Measurements from ENCODE around the gene ATP5MC3.
A peak's percentile ranks its signal among the peaks of the same experiment; 100 is the strongest.

The ATP5MC3 gene

DNA sequence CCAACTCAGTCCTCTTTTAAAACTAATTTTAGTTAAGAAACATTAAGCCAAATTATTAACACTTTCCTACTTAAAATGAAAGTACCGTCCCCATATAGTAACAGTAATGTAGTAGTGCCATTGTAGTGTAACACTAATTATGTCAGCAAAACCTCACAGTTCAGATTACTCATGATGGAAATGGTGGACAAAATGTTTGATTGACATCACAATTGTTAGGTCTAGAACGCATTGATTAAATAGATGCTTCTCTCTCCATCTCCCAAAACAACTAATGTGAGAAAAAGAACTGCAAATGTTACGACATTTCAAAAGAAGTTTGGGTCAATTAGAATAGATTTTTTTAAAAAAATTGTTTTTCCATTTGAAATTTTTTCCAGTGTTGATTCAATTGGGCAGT, 12.3 kb downstream of the ATP5MC3 start:
- peak overlapping the region; percentile 70 for H3K27ac ChIP-seq
- no peak for DNase-seq (ENCODE audit: low read depth, low spot score)

DNA sequence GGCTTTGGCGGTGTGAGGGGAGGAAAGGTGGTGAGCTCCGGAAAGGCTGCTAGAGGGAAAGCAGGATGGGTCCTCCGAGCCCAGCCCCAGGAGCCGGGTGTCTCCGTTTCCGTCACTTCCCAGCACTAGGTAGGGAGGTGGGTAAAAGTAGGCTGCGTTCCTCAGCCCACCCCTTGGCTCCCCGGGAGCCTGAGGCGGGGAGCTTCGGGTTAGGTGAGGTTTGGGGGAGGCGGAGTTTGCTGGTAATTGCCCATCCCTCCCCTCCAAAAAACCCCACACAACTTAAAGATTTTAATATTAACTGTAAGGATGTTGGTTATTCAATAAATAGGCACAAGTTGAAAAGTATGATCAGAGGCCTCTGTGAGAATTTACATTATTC, 13.0 kb downstream of the ATP5MC3 start:
- peak overlapping the region; percentile 70 for H3K27ac ChIP-seq
- DNase-seq (ENCODE audit: low read depth, low spot score) = no peak

DNA sequence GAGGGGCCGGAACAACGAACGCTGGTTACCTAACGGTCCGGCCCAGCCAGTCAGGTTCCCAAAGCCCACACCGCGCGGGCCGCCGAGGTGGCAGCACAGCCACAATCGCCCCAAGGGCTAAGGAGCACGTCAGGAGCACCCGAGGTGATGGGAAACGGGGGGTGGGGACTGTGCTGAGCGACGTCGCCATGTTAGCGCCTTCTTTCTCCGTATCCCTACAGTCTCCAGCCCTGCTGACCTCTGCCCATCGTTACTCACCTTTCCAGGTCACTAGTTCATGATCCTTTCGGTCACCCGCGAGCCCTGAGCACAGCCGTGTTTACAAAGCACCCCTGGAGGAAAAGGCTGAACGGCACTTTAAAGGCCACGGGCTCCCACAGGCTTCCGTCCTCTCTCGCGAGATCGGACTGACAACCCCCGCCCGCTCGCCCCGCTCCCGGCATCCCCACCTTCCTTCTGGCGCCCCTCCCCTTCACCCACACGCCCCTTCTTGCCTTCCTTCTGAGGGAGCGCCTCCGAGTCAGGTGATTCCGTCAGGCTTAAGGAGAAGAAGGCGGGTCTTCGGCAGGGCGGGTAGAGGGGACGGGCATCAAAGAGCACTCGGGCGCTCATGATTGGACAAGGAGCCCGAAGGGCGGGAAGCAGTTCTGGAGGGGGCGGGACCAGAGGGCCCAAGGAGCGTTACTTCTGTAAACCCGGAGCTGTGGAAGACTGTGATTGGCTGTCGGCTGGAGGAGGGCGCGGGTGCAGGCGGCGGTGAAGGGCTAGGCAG, 13.5 kb downstream of the ATP5MC3 start, which contains the start of gene ATF2:
Gene ATF2 (minus strand): TSS at position 412 of the 772 bp plus-strand sequence. CDS start 31,760 bp downstream, outside the sequence.
- peak within 1 kb of the TSS; percentile 70 for H3K27ac ChIP-seq
- peak; percentile 99 for DNase-seq (ENCODE audit: low read depth, low spot score)

DNA sequence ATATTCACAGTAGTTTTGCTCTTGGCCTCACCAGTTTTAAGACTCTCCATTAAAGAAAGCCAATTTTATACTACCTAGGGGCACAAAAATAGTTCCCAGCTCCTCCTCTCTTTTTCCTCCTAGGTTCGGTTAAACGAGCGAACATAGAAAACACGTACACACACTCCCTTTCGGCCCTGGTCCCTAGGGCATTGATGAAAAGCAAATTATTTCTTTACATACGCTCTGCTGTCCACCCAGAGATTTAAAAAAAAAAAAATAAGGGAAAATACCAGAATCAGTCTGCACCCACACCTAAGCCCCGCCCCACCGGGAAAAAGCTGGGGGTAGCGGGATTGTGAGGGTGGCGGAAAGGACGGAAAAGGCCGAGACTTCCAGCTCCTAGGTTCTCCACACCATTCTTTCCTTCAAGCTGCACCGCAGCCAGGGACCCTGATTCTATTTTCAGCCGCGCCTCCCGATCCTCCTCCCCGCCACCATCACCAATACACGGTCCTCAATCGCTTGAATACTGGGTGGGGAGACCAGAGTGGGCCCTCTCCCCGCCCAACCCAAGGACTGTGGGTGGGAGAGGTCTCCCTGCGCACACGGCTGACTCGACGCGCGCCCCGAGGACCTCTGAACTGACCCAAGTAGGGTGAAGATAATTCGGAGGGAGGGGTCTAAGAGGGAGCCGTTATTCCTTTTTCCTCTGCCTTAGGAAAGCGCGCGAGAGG, 14.3 kb downstream of the ATP5MC3 start:
- peak overlapping the region; percentile 70 for H3K27ac ChIP-seq
- DNase-seq (ENCODE audit: low read depth, low spot score) = no peak

DNA sequence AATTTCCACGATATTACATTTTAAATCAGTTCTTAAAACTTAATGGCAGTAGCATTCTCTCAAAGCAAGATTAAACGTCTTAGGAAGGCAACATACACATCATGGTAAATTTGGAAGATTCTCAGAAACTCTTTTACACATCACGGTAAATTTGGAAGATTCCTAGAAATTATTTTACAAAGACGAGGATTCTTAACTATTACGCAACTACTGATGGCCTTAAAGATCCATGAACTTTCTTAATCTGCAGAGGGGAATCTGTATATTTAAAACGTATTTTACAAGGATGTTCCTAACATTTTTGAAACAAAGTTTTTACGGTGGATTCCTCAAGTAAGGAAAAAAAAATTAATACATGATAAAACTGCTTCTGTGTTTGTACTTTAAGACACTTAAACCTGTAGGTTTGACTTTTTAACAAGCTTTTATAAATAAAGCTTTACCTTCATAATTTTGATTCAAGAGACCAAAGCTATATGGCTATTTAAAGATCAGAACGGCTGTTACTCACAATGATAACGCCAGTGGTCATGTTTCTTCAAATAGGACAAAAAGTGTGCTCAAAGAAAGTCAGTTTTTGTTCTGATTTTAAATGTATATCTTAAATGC, 15.2 kb downstream of the ATP5MC3 start:
- no peak overlapping the region for H3K27ac ChIP-seq
- no peak for DNase-seq (ENCODE audit: low read depth, low spot score)

DNA sequence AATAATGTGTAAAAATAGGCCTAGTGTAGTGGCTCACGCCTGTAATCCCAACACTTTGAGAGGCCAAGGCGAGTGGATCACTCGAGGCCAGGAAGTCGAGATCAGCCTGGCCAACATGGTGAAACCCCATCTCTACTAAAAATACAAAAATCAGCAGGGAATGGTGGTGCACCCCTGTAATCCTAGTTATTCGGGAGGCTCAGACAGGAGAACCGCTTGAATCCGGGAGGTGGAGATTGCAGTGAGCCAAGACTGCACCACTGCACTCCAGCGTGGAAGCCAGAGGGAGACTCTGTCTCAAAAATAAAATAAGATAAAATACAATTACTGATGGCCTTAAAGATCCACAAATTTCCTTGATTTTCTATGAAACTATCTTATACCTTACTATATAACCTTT, 17.3 kb downstream of the ATP5MC3 start:
- no peak overlapping the region for H3K27ac ChIP-seq
- no peak for DNase-seq (ENCODE audit: low read depth, low spot score)

DNA sequence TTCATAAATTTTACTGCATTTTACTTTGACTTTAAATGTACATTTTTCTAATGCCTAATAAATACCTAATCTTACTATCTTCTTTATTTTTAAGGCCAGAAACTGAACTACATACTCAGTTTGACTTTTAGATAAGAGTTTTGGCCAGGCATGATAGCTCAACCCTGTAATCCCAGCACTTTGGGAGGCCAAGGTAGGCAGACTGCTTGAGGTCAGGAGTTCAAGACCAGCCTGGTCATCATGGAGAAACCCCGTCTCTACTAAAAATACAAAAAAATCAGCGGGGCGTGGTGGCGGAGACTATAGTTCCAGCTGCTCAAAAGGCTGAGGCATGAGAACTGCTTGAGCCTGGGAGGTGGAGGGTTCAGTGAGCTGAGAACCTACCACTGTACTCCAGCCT, 22.6 kb downstream of the ATP5MC3 start:
- H3K27ac ChIP-seq = no peak overlapping the region
- no peak for DNase-seq (ENCODE audit: low read depth, low spot score)

DNA sequence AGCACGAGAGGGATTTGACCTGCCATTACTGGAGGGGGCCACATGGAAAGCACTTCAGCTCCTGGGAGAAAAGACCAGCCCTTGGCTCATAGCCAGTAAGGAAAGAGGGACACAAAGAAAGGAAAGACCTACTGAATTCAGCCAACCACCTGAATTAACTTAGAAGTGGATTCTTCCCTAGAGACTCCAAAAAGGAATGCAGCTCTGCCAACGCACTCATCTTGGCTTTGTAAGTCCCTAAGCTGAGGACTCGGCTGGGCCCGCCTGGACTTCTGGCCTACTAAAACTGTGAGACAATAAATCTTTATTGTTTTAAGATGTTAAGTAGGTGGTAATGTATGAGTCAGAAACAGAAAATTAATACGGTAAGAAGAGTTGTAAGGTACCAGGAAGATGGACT, 25.0 kb downstream of the ATP5MC3 start:
- no peak for DNase-seq (ENCODE audit: low read depth, low spot score)
- no peak overlapping the region for H3K27ac ChIP-seq

DNA sequence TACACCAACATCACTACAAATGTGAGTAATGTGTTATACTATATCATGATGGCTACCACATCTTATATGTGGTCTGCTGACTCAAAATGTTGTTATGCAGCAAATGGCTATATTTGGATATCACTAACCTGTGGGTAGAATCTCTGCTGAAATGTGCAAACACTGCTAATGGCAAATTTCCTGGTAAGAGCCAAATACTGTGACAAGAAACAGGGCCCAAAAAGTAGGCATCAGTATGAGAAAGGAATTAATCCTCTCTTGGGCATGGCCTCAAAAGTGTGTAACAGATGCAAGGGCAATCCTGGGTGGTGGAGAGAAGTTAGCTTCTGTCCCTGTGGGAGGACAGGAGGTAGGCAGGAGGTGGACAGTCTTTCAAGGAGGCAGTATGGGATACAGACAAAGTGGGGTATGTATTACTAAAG, 26.8 kb downstream of the ATP5MC3 start:
- DNase-seq (ENCODE audit: low read depth, low spot score) = peak; percentile 18
- H3K27ac ChIP-seq = peak overlapping the region; percentile 24

DNA sequence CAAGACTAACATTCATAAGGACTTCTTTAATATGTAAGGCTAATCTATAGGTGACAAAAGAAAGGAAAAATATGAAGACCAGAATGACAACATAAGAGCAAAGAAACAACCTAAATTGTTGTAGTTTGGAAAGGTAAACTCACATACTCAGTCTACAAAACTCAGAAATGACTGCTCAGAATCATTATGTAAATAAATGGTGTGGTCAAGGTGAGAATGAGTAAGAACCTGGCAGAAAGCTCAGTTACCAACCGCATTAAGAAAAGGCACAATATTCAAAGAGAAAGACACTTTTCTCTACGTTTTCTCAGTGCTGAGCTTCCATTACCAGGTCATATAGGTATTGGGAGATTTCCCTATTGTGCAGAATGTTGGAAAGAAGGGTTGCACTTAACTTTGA, 29.3 kb downstream of the ATP5MC3 start:
- DNase-seq (ENCODE audit: low read depth, low spot score) = no peak
- H3K27ac ChIP-seq = no peak overlapping the region

DNA sequence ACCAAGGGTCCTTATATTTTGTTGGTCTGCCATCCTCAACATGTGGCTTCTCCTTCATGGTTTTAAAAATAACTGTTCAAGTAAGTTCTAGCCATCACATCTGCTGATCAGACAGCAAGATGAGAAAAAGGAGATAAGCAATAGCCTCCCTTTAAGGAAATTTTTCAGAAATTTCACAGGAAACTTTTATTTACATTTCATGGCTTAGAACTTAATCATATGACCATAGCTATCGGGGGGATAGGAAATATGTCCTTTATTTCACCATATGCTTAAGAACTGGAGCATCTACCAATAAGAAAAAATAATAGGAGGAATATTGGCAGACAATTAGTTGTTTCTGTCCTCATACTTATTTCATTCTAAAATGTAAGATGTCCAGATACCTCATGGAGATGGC, 29.7 kb downstream of the ATP5MC3 start:
- DNase-seq (ENCODE audit: low read depth, low spot score) = no peak
- no peak overlapping the region for H3K27ac ChIP-seq

DNA sequence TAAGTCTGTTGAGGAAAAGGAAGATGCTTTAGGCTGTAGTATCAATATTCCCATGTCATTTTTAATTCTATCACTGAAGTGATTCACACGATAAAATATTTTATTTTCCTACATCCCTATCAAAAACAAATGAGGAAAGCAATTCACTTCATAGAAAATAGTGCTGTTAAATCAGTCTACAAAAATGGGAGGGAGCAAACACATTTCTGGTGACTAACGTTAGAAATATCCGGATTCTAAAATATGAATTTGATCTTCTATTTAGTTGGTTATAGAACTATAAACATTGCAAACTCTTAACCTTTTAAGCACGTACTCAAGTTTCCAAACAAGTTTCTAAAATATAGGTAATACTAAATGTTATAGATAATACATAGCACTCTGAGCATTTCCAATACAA, 34.3 kb downstream of the ATP5MC3 start:
- no peak overlapping the region for H3K27ac ChIP-seq
- DNase-seq (ENCODE audit: low read depth, low spot score) = no peak

DNA sequence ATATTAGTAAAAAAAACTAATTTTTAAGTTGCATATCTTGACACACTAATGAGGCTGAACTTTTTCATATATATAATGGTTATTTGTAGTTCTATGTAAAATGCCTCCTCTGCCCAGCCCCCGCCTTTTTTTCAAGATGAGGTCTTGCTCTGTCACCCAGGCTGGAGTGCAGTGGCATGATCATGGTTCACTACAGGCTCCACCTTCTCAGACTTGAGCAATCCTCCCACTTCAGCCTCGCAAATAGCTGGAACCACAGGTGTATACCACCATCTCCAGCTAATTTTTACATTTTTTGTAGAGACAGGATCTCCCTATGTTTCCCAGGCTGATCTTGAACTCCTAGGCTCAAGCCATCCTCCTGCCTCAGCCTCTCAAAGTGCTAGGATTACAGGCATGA, 37.8 kb downstream of the ATP5MC3 start:
- H3K27ac ChIP-seq = no peak overlapping the region
- DNase-seq (ENCODE audit: low read depth, low spot score) = no peak

DNA sequence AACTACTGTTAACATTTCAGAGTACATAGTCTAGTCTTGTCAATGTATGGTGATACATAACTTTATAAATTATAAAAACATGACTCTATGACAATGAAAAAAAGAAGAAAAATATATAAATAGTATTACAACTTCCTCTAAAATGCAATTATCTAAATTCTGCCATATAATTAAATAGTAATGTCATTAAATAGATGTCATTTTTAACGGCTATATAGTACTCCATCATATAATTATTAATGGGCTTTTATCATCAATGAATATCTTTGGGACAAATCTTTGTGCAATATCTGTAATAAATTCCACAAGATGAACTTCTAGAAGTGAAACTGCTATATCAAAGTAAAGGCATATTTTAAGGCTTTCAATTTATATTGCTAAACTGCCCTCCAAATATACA, 38.3 kb downstream of the ATP5MC3 start:
- no peak overlapping the region for H3K27ac ChIP-seq

DNA sequence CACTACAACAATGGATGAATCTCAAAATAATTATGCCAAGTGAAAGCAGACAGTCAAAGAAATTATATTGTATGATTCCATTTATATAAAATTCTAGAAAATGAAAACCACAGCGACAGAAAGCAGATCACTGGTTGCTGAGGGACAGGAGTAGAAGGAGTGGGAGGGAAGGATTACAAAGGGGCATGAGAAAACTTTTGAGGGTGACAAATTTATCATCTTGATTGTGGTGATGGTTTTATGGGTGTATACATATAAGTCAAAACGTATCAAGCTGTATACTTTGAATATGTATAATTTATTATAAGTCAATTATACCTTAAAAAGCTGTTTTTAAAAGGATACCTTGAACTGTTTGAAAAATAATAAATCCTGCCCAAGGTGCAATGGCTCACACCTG, 41.2 kb downstream of the ATP5MC3 start:
- DNase-seq (ENCODE audit: low read depth, low spot score) = no peak
- no peak overlapping the region for H3K27ac ChIP-seq

More for the DNA sequence above, 38.3 kb downstream of the ATP5MC3 start:
- no peak for DNase-seq (ENCODE audit: low read depth, low spot score)

DNA sequence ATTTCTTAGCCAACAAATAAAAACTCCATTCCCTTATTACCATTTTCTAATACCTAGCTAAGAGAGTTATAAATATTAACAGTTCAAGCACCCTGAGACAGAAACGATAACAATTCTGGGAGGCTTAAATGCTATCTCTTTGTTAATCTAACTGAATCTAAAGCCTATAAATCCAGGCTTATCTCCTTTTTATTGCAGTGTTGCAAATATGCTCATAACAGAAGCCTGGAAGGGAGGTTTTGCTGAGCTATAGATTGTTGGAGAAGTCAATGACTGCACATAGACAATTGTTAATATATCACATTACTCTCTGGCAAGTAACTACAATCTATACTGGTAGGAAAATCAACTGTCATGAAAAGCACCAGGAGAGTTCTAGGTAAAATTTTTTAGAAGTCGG, 43.7 kb downstream of the ATP5MC3 start:
- no peak for DNase-seq (ENCODE audit: low read depth, low spot score)
- no peak overlapping the region for H3K27ac ChIP-seq

DNA sequence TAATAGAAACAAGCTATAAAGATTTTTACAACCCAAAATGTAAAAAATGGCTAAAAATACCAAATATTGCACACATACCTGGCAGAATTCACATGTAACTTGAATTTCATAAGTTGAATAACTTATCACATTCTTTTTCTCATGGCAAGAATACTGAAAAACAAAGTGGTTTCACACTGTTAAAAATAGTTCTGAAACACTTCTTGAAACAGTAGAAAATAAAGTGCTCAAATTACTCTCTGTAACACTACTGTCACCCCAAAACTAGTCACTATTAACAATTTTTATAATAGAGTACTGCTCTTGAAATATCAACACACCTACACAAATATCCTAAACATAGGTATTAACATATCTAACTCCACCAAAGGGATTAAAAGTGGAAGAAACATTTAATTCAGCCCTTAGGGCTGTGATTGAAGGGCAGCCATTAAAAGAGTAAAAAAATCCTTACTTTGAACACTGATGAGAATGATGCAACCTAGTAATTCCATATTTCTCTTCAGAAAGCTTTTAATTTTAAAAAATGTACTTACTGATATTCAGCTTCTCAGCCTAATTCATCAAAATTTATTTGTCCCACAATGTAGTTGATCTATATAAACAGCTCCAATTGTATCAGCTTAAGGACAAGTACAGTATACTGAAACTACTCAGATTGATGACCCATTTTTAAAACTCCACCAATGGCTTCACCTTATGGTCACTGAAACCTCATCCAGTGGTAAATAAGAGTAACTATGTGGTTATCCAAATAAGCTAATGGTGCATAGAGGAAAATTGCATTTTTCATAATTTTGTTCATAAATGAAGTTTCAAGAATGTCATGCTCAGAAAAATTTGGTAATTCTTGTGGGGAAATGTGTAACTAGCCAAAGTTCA, 44.9 kb downstream of the ATP5MC3 start:
- no peak for DNase-seq (ENCODE audit: low read depth, low spot score)
- H3K27ac ChIP-seq = no peak overlapping the region

DNA sequence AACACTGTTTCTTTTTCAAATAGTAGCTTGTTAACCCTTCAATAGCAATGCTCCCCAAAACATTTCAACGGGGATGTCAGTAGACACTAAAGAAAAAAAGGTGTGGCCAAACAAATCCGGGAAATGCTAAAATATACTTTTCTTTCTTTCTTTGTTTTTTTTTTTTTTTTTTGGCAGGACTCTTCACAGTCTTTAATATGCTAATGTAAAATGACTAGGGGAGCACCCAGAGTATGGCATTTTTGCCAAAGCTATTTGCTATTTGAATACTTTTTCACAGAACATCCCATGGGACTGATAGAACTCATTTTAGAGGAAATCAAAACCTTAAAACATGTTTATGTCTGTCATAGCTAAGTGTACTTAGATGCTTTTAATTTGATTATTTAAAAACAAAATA, 45.6 kb downstream of the ATP5MC3 start:
- no peak for DNase-seq (ENCODE audit: low read depth, low spot score)
- no peak overlapping the region for H3K27ac ChIP-seq

DNA sequence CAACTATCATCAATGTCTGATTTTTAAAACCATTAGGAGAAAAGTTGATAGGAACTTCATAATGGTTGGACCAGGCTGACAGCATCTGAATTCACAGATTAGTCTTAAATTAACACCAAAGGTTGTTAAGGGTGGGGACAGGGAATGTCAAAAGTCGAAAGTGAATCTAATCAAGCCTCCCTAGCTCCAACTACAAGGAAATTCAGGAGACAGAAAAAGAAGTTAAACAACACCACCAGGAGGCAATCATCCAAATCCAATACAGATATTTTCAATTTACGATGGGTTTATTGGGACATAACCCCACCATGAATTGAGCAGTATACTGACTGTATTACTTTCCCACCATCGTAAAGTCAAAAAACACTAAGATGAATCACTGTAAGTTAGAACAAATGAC, 46.3 kb downstream of the ATP5MC3 start:
- no peak for DNase-seq (ENCODE audit: low read depth, low spot score)
- H3K27ac ChIP-seq = no peak overlapping the region

DNA sequence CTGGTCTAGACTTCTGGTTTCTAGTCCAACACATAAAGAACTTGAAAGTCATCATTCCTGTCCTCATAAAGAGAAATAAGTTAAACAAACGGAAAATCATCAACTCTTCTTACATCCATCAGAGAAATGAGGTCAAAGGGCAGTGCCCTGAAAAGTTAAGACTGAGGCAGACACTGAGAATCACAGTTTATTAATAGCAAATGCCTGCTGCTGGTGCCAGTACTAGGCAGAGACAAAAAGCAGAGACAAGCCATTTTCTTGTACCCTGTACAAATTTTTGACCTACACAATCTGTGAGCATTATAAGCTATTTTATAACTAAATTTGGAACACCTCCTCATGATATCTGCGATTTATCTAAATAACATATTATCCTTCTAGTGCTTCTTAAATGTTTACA, 50.3 kb downstream of the ATP5MC3 start:
- DNase-seq (ENCODE audit: low read depth, low spot score) = no peak
- H3K27ac ChIP-seq = no peak overlapping the region
